Duodenal mucosa (tissue), 2 donors: Measurements from ENCODE around the gene CAGE1.
"Not testable (repeated sequence)": the region's sequence is repeated elsewhere in the genome, so short reads cannot be mapped to it uniquely, and the experiment has no call there.

Experiments
- H3K27ac ChIP-seq: one replicate; pipeline ENCODE4 v1.7.0; 2013; ENCODE audit warnings: low read depth, low read length
- H3K27me3 ChIP-seq, 2 donors: one replicate each; pipeline ENCODE4 v1.7.0; 2013; ENCODE audit warnings: low read length in 2 of 2, control low read depth in 1 of 2; ENCODE audit not compliant: insufficient read depth in 2 of 2, control insufficient read depth in 1 of 2
- H3K36me3 ChIP-seq, 2 donors: one replicate each; pipeline ENCODE4 v1.7.0; 2013; ENCODE audit warnings: low read length in 2 of 2, control low read depth in 1 of 2; ENCODE audit not compliant: insufficient read depth in 2 of 2, control insufficient read depth in 1 of 2
- H3K4me1 ChIP-seq, 2 donors: one replicate each; pipeline ENCODE4 v1.7.0; 2013; ENCODE audit warnings: low read length in 2 of 2, control low read depth in 1 of 2; ENCODE audit not compliant: insufficient read depth in 2 of 2, control insufficient read depth in 1 of 2
- H3K4me3 ChIP-seq, 2 donors: one replicate each; pipeline ENCODE4 v1.7.0; 2013; ENCODE audit warnings: low read length in 2 of 2, low read depth in 1 of 2
- H3K9ac ChIP-seq, 2 donors: one replicate each; pipeline ENCODE4 v1.7.0; 2013; ENCODE audit warnings: low read length in 2 of 2, low read depth in 1 of 2
- H3K9me3 ChIP-seq, 2 donors: one replicate each; pipeline ENCODE4 v1.7.0; 2013; ENCODE audit warnings: low read length in 2 of 2, control low read depth in 1 of 2; ENCODE audit not compliant: control insufficient read depth in 1 of 2

Gene CAGE1

GRCh38 chr6:7341989-7342742, 47.4 kb downstream of the CAGE1 start:
- Histone ChIP-seq H3K27ac (no peak overlapping the region), H3K4me1 (no peaks in the 10 kb centered on the region), H3K36me3 (no peaks in the 10 kb centered on the region), H3K4me3 (no peak overlapping the region), H3K27me3 (no peaks in the 10 kb centered on the region), H3K9me3 (no peaks in the 10 kb centered on the region), H3K9ac (no peak overlapping the region)

GRCh38 chr6:7341271-7341670, 48.3 kb downstream of the CAGE1 start:
- H3K9ac ChIP-seq: no peak overlapping the region
- no peak overlapping the region for H3K4me3 ChIP-seq
- no peak overlapping the region for H3K27ac ChIP-seq
- no peaks in the 10 kb centered on the region for H3K4me1 ChIP-seq
- no peaks in the 10 kb centered on the region for H3K27me3 ChIP-seq
- no peaks in the 10 kb centered on the region for H3K36me3 ChIP-seq
- no peaks in the 10 kb centered on the region for H3K9me3 ChIP-seq

GRCh38 chr6:7339007-7339732, 50.4 kb downstream of the CAGE1 start:
- not testable (repeated sequence) for H3K4me1 ChIP-seq, H3K9me3 ChIP-seq, H3K27me3 ChIP-seq, H3K27ac ChIP-seq, H3K9ac ChIP-seq, H3K4me3 ChIP-seq, H3K36me3 ChIP-seq

GRCh38 chr6:7338031-7338430, 51.5 kb downstream of the CAGE1 start:
- Histone ChIP-seq H3K27ac (no peak overlapping the region), H3K27me3 (no peaks in the 10 kb centered on the region), H3K9me3 (no peaks in the 10 kb centered on the region)

GRCh38 chr6:7335519-7335918, 54.0 kb downstream of the CAGE1 start:
- H3K4me3 ChIP-seq: no peak overlapping the region
- no peak overlapping the region for H3K9ac ChIP-seq
- no peaks in the 10 kb centered on the region for H3K36me3 ChIP-seq
- H3K4me1 ChIP-seq: no peaks in the 10 kb centered on the region
- H3K27ac ChIP-seq: no peak overlapping the region
- no peaks in the 10 kb centered on the region for H3K27me3 ChIP-seq
- no peaks in the 10 kb centered on the region for H3K9me3 ChIP-seq

More at GRCh38 chr6:7338031-7338430, 51.5 kb downstream of the CAGE1 start:
- H3K4me3 ChIP-seq: no peak overlapping the region
- no peaks in the 10 kb centered on the region for H3K4me1 ChIP-seq
- no peaks in the 10 kb centered on the region for H3K36me3 ChIP-seq
- H3K9ac ChIP-seq: no peak overlapping the region

- H3K36me3 ChIP-seq: no peaks in the 10 kb centered on the region
- no peak overlapping the region for H3K9ac ChIP-seq
- no peak overlapping the region for H3K27ac ChIP-seq
- H3K27me3 ChIP-seq: no peaks in the 10 kb centered on the region
- no peak overlapping the region for H3K4me3 ChIP-seq
- no peaks in the 10 kb centered on the region for H3K4me1 ChIP-seq
- no peaks in the 10 kb centered on the region for H3K9me3 ChIP-seq
Observed at GRCh38 chr6:7334685-7335084, 54.9 kb downstream of the CAGE1 start.

- no peak overlapping the region for H3K27ac ChIP-seq
- no peak overlapping the region for H3K9ac ChIP-seq
- H3K4me1 ChIP-seq: no peaks in the 10 kb centered on the region
- no peaks in the 10 kb centered on the region for H3K9me3 ChIP-seq
- no peaks in the 10 kb centered on the region for H3K36me3 ChIP-seq
- no peak overlapping the region for H3K4me3 ChIP-seq
- no peaks in the 10 kb centered on the region for H3K27me3 ChIP-seq
Observed at GRCh38 chr6:7332090-7332745, 57.3 kb downstream of the CAGE1 start.

- Histone ChIP-seq H3K9ac (no peak overlapping the region), H3K36me3 (no peaks in the 10 kb centered on the region), H3K27me3 (no peaks in the 10 kb centered on the region), H3K4me3 (no peak overlapping the region), H3K4me1 (no peaks in the 10 kb centered on the region), H3K9me3 (no peaks in the 10 kb centered on the region), H3K27ac (no peak overlapping the region)
Observed at GRCh38 chr6:7331452-7331851, 58.1 kb downstream of the CAGE1 start.

- H3K36me3 ChIP-seq: no peaks in the 10 kb centered on the region
- H3K4me1 ChIP-seq: no peaks in the 10 kb centered on the region
- H3K9ac ChIP-seq: no peak overlapping the region
- H3K4me3 ChIP-seq: no peak overlapping the region
- H3K27me3 ChIP-seq: no peaks in the 10 kb centered on the region
- no peaks in the 10 kb centered on the region for H3K9me3 ChIP-seq
- no peak overlapping the region for H3K27ac ChIP-seq
Observed at GRCh38 chr6:7328243-7328642, 61.3 kb downstream of the CAGE1 start.

GRCh38 chr6:7325750-7326149, 63.8 kb downstream of the CAGE1 start:
- Histone ChIP-seq H3K9ac (no peak overlapping the region), H3K27me3 (no peaks in the 10 kb centered on the region), H3K4me1 (no peaks in the 10 kb centered on the region), H3K27ac (no peak overlapping the region), H3K4me3 (no peak overlapping the region), H3K36me3 (no peaks in the 10 kb centered on the region), H3K9me3 (no peaks in the 10 kb centered on the region)
